GM12878 (cell line): Measurements from ENCODE around the gene RSPRY1. TPM values are rescaled to one million over a fixed set of nuclear protein-coding genes. Genes with fewer than 3 reads are reported as not detected.

Experiments used
- ATAC-seq: fragments of 200-7000 bp; cut with Tn5 transposase; 3 replicates; pipeline ENCODE4 v1.9.1; 2020; ENCODE audit warnings: mild to moderate bottlenecking, moderate library complexity
- BruUV-seq: library from RNA; stranded (reverse); fragments of 400-500 nt; replicated peaks from 2 replicates; lab custom pipeline; 2021; lab: Mats Ljungman, UMichigan
- CTCF ChIA-PET: fragments of 300-600 bp; sonication (Branson Sonifier 250); formaldehyde crosslinking; extraction: SDS; loops from one replicate; lab custom pipeline; 2021; ENCODE audit warnings: inconsistent platforms; lab: Yijun Ruan, JAX
- POLR2A ChIA-PET: fragments of 350-600 bp; formaldehyde crosslinking; extraction: SDS; loops from one replicate; lab custom pipeline; 2021; ENCODE audit warnings: inconsistent platforms; lab: Charles Lee
- RAD21 ChIA-PET: fragments of 300-600 bp; sonication (Branson Sonifier 250); formaldehyde crosslinking; loops from one replicate; lab custom pipeline; 2023; ENCODE audit warnings: antibody characterized with exemption; ENCODE audit not compliant: unreplicated experiment; lab: Charles Lee
- SMC1A ChIA-PET: fragments of 300-600 bp; sonication (Branson Sonifier 250); formaldehyde crosslinking; loops from one replicate; lab custom pipeline; 2023; ENCODE audit not compliant: unreplicated experiment, uncharacterized antibody; lab: Charles Lee
- DNase-seq: peaks from one replicate; pipeline ENCODE4 v3.0.0-alpha.2; 2011; ENCODE audit warnings: low read depth, low spot score
- FAIRE-seq: peaks from 3 replicates; lab custom pipeline; 2011; peaks lifted over from hg19 to GRCh38; lab: Jason Lieb, UNC
- H2AFZ ChIP-seq: 2 replicates; pipeline ENCODE4 v1.6.0; 2011; ENCODE audit warnings: low read depth, low read length, control low read depth; ENCODE audit not compliant: control insufficient read depth
- H3K27ac ChIP-seq: 2 replicates; pipeline ENCODE4 v1.5.1; 2011; ENCODE audit warnings: control low read depth; ENCODE audit not compliant: control insufficient read depth, insufficient read depth
- H3K27me3 ChIP-seq, 2 experiments: replicated peaks in 1 of 2; 2 replicates each; pipeline versions ENCODE4 v1.6.0 to v1.6.1; 2011; ENCODE audit warnings: low read length in 1 of 2; ENCODE audit not compliant: control insufficient read depth in 2 of 2, insufficient read depth in 2 of 2
- H3K36me3 ChIP-seq, 2 experiments: 2 replicates each; pipeline ENCODE4 v1.5.1; 2011; ENCODE audit warnings: low read length in 1 of 2; ENCODE audit not compliant: control insufficient read depth in 2 of 2, insufficient read depth in 2 of 2
- H3K4me1 ChIP-seq: 2 replicates; pipeline ENCODE4 v1.6.1; 2011; ENCODE audit warnings: mild to moderate bottlenecking, low read length, moderate library complexity, mixed read lengths; ENCODE audit not compliant: control insufficient read depth, insufficient read depth
- H3K4me2 ChIP-seq: 2 replicates; pipeline ENCODE4 v1.6.0; 2011; ENCODE audit warnings: control low read depth; ENCODE audit not compliant: control insufficient read depth, insufficient read depth
- H3K4me3 ChIP-seq: fragments of 200-600 bp; sonication (generic); 2 replicates; pipeline ENCODE4 v1.5.1; 2016
- H3K79me2 ChIP-seq: 2 replicates; pipeline ENCODE4 v1.6.0; 2011; ENCODE audit warnings: low read length; ENCODE audit not compliant: control insufficient read depth, insufficient read depth
- H3K9ac ChIP-seq: 2 replicates; pipeline ENCODE4 v1.8.0; 2011; ENCODE audit warnings: low read length, control low read depth, mixed read lengths; ENCODE audit not compliant: control insufficient read depth, insufficient read depth
- H3K9me3 ChIP-seq: replicated peaks from 3 replicates; pipeline ENCODE4 v1.5.1; 2011; ENCODE audit warnings: mild to moderate bottlenecking, low read length; ENCODE audit not compliant: control insufficient read depth, insufficient read depth
- H4K20me1 ChIP-seq: 2 replicates; pipeline ENCODE4 v1.6.0; 2011; ENCODE audit not compliant: control insufficient read depth, insufficient read depth
- ATF2 ChIP-seq: IDR thresholded peaks from 2 replicates; pipeline ENCODE4 v1.6.1; 2012; ENCODE audit warnings: low read length, inconsistent platforms
- ATF7 ChIP-seq: fragments of 450-650 bp; IDR thresholded peaks from 2 replicates; pipeline ENCODE4 v1.6.1; 2016; ENCODE audit warnings: low read depth, mild to moderate bottlenecking
- BCLAF1 ChIP-seq: fragments of 450-650 bp; IDR thresholded peaks from 2 replicates; pipeline ENCODE4 v1.6.1; 2017; ENCODE audit warnings: antibody characterized with exemption, mild to moderate bottlenecking, moderate library complexity
- HSF1 ChIP-seq: fragments of 150-350 bp; IDR thresholded peaks from 2 replicates; pipeline ENCODE4 v1.6.1; 2014; ENCODE audit warnings: mild to moderate bottlenecking, low read depth, low read length
- IKZF2 ChIP-seq, 2 experiments: fragments of 450-650 bp; IDR thresholded peaks; 2 replicates each; pipeline ENCODE4 v1.6.1; 2017; ENCODE audit warnings: mild to moderate bottlenecking in 2 of 2, moderate library complexity in 2 of 2
- POU2F2 ChIP-seq: IDR thresholded peaks from 3 replicates; pipeline ENCODE4 v1.6.1; 2011; ENCODE audit warnings: low read depth, mild to moderate bottlenecking, low read length, borderline replicate concordance
- SMAD5 ChIP-seq: IDR thresholded peaks from 2 replicates; pipeline ENCODE4 v1.6.1; 2016; ENCODE audit warnings: antibody characterized with exemption, low read depth
- SMC3 ChIP-seq: IDR thresholded peaks from 2 replicates; pipeline ENCODE4 v1.6.1; 2011; ENCODE audit warnings: low read length, improper control_type of control experiment, borderline replicate concordance
- SUZ12 ChIP-seq: fragments of 200-600 bp; sonication (generic); IDR thresholded peaks from one replicate; pipeline ENCODE4 v1.6.1; 2018; ENCODE audit warnings: antibody characterized with exemption, mild to moderate bottlenecking; ENCODE audit not compliant: unreplicated experiment
- ZBED1 ChIP-seq: IDR thresholded peaks from 2 replicates; pipeline ENCODE4 v1.6.1; 2016; ENCODE audit warnings: borderline replicate concordance
- WGBS: methylation state at CpG from one replicate; pipeline ENCODE4 v1.1.6; 2016; ENCODE audit warnings: low lambda C conversion rate; ENCODE audit not compliant: insufficient replicate concordance, insufficient coverage; ENCODE audit errors: missing lambda C conversion rate; 5-methylcytosine and 5-hydroxymethylcytosine counted together
- in situ Hi-C: fragments of 300-500 bp; cut with MboI; formaldehyde crosslinking; loops from 9 replicates; pipeline ENCODE4 v1.14.3; 2018; ENCODE audit warnings: mixed read lengths
- intact Hi-C: fragments of 100-400 bp; cut with micrococcal nuclease; formaldehyde crosslinking; loops from one replicate; pipeline ENCODE4 v1.14.2; 2022; ENCODE audit not compliant: unreplicated experiment
- polyA plus RNA-seq, 11 experiments: library from polyadenylated mRNA; depleted of rRNA in 4 of 11; unstranded in 6 of 11; stranded (reverse) in 5 of 11; fragments of >200 nt; fragmentation: Nextera tagmentation in 4 of 11; fragmentation: Illumina TruSeq in 1 of 11; extraction: Ambion mirVana in 4 of 11; extraction: Trizol in 1 of 11; gene quantifications; 1 replicate in 1 of 11; 2 replicates in 10 of 11; pipeline versions ENCODE4 v1.2.1 to v1.2.3, GENCODE V29; 2011 to 2016; ENCODE audit warnings: inconsistent platforms in 2 of 11, missing spikeins in 2 of 11, low read depth in 1 of 11
- total RNA-seq, 4 experiments: library from RNA; depleted of rRNA in 3 of 4; stranded (reverse); fragments of >200 nt in 3 of 4; fragmentation: Illumina TruSeq in 1 of 4; extraction: Trizol in 1 of 4; gene quantifications; 2 replicates each; pipeline versions ENCODE4 v1.2.1 to v1.2.3, GENCODE V29; 2013 to 2021

The RSPRY1 gene
- total and polyA plus RNA-seq, 10 of the 15 experiments (the other 5 are each of a cell fraction or from before 2014, with no cell fraction given), result 18.5 to 57.0 (median 41.2) TPM

- intact Hi-C loops, result no loop called here
- no peak overlapping the region for H3K4me3 ChIP-seq
- DNase-seq, result no peak
- ChIA-PET POLR2A (interaction anchor here (1.2 to 2.3 kb wide), 4 partner anchors 10 to 75 kb away, joined by 3 to 7 read pairs (median 4); partner anchors contain the start of gene ARL2BP), SMC1A (interaction anchor here (0.9 to 1.9 kb wide), 6 partner anchors 11 to 109 kb away, joined by 3 to 7 read pairs (median 4); no protein-coding TSS in a partner anchor), CTCF (interaction anchor here (0.8 to 1.6 kb wide), 4 partner anchors 9 to 228 kb away, joined by 3 read pairs; no protein-coding TSS in a partner anchor), RAD21 (interaction anchor here (1.1 kb wide), 1 partner anchor 100 kb away, joined by 4 read pairs; no protein-coding TSS in a partner anchor)
- H2AFZ ChIP-seq, result no peak overlapping the region
- no peak for FAIRE-seq
- in situ Hi-C loops, result no loop called here
- ATAC-seq, result no peak
- H3K4me2 ChIP-seq, result peak overlapping the region; percentile 34
- BruUV-seq, result no TSS peak
- no peaks in the 10 kb centered on the region for H3K9me3 ChIP-seq
- no peaks in the 10 kb centered on the region for H3K27me3 ChIP-seq
- peaks cover 92% of the 10 kb centered on the region for H3K79me2 ChIP-seq
- H4K20me1 ChIP-seq, result no peaks in the 10 kb centered on the region
- H3K4me1 ChIP-seq, result peaks cover 13% of the 10 kb centered on the region
- no peak overlapping the region for H3K9ac ChIP-seq
- peak overlapping the region; percentile 31; the same call in 1 of the 2 replicates for H3K27ac ChIP-seq
- H3K36me3 ChIP-seq, result no peaks in the 10 kb centered on the region
- 0 out of 2 replicates have a peak, but pooled peaks have one; percentile 11 for TF ChIP-seq ATF7
- TF ChIP-seq ZBED1, result no peak
- WGBS, result 76% methylated on average over 3 of the region's 3 CpGs
These were observed 5.0 kb downstream of the RSPRY1 start for GRCh38 chr16:57191056-57191571.

GRCh38 chr16:57192146-57192545 is 6.0 kb downstream of the RSPRY1 start:
- DNase-seq (no peak), ATAC-seq (no peak), FAIRE-seq (no peak)
- Histone ChIP-seq H3K9me3 (no peaks in the 10 kb centered on the region), H3K79me2 (peaks cover 90% of the 10 kb centered on the region), H3K4me3 (no peak overlapping the region), H4K20me1 (no peaks in the 10 kb centered on the region), H3K27me3 (no peaks in the 10 kb centered on the region), H3K27ac (no peak overlapping the region), H2AFZ (no peak overlapping the region), H3K4me2 (no peak overlapping the region), H3K36me3 (no peaks in the 10 kb centered on the region), H3K4me1 (peaks cover 13% of the 10 kb centered on the region), H3K9ac (no peak overlapping the region)
- in situ Hi-C loops, result no loop called here
- SMC1A ChIA-PET, result interaction anchor here (0.6 to 1.7 kb wide), 4 partner anchors 8 to 44 kb away, joined by 3 read pairs; no protein-coding TSS in a partner anchor
- CTCF ChIA-PET, result interaction anchor here (1.6 kb wide), 1 partner anchor 227 kb away, joined by 3 read pairs; no protein-coding TSS in a partner anchor
- RAD21 ChIA-PET, result interaction anchor here (1.4 kb wide), 1 partner anchor 97 kb away, joined by 4 read pairs; no protein-coding TSS in a partner anchor
- 95% methylated on average over 3 of the region's 3 CpGs for WGBS
- intact Hi-C loops, result no loop called here
- BruUV-seq, result no TSS peak
- POLR2A ChIA-PET, result interaction anchor here (0.6 to 1.0 kb wide), 3 partner anchors 40 to 433 kb away, joined by 3 to 6 read pairs (median 3); no protein-coding TSS in a partner anchor
- TF ChIP-seq BCLAF1 (no peak), HSF1 (no peak), ATF2 (no peak), SMAD5 (no peak), SMC3 (no peak), POU2F2 (no peak), SUZ12 (no peak), IKZF2 (IDR thresholded peaks at IDR 0.05) (no peak)
